NCI-H1105 (cell line): ENCODE results near the gene LENG9.
"Not testable (repeated sequence)": the region's sequence is repeated elsewhere in the genome, so short reads cannot be mapped to it uniquely, and the experiment has no call there.

Experiments used
- DNase-seq: peaks from one replicate; lab custom pipeline; 2025; lab: John Stamatoyannopoulos, UW

The LENG9 gene

GRCh38 chr19:54459282-54460229 lies 4.0 kb downstream of the LENG9 start:
- DNase-seq: no peak

GRCh38 chr19:54458648-54459281 lies 4.8 kb downstream of the LENG9 start:
- no peak for DNase-seq

GRCh38 chr19:54457773-54458647 lies 5.6 kb downstream of the LENG9 start:
- no peak for DNase-seq

GRCh38 chr19:54456423-54457373 lies 6.9 kb downstream of the LENG9 start:
- DNase-seq: no peak

GRCh38 chr19:54455786-54456422 lies 7.7 kb downstream of the LENG9 start:
- DNase-seq: no peak

GRCh38 chr19:54454781-54455675 lies 8.6 kb downstream of the LENG9 start:
- DNase-seq: no peak

- DNase-seq: no peak
These were observed 9.4 kb downstream of the LENG9 start for GRCh38 chr19:54453921-54454780.

GRCh38 chr19:54452626-54453025 lies 11.0 kb downstream of the LENG9 start:
- no peak for DNase-seq

GRCh38 chr19:54451997-54452396 lies 11.6 kb downstream of the LENG9 start:
- no peak for DNase-seq

- no peak for DNase-seq
These were observed 12.2 kb downstream of the LENG9 start for GRCh38 chr19:54451331-54451871.

GRCh38 chr19:54449701-54450069 lies 13.9 kb downstream of the LENG9 start:
- no peak for DNase-seq

- peak; percentile 94 for DNase-seq
These were observed 14.5 kb downstream of the LENG9 start, which contains the start of gene LENG8 for GRCh38 chr19:54448774-54449700. LENG8 (plus strand) TSS chr19:54449199; CDS start chr19:54451345, 2,146 bp downstream.

GRCh38 chr19:54448040-54448773 lies 15.4 kb downstream of the LENG9 start:
- DNase-seq: no peak

- DNase-seq: not testable (repeated sequence)
These were observed 17.2 kb downstream of the LENG9 start for GRCh38 chr19:54446349-54446748.

- DNase-seq: no peak
These were observed 18.8 kb downstream of the LENG9 start for GRCh38 chr19:54444737-54445136.

- no peak for DNase-seq
These were observed 22.9 kb downstream of the LENG9 start for GRCh38 chr19:54440641-54441040.
